ENCODE results near the gene ATP4B.

DNA sequence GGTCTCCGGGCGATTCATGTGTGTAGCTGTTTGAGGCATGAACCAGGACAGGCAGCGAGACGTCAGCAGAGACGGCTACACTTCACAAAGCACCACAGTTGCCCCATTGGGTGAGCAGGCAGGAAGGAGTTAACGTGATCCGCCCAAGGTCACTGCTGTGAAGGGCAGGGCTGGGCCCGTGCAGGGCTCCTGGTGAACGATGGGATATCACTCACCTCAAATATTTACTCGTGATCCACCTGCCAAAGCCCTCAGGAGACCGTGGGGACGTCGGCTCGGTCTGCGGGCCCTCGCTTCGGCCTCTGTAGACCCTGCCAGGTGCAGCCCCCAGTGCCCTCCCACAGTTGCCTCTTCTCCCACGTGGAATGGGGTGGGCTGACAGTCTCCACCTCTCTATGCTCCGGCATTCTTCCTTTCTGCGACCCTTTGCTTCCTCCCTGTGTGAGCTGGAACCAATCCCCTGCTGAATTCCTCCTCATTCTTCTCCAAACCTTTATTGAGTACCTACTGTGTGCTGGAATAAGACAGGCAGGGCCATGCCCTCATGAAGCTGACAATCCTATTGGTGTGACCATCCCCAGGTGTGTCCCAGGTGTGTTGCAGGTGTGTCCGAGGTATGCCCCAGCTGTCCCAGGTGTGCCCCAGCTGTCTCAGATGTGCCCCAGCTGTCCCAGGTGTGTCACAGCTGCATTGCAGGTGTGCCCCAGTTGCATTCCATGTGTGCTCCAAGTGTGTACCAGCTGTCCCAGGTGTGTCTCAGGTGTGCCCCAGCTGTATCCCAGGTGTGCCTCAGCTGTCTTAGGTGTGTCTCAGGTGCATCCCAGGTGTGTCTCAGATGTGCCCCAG lies 7.0 kb upstream of the ATP4B start:
- TF ChIP-seq, protein P1, sequence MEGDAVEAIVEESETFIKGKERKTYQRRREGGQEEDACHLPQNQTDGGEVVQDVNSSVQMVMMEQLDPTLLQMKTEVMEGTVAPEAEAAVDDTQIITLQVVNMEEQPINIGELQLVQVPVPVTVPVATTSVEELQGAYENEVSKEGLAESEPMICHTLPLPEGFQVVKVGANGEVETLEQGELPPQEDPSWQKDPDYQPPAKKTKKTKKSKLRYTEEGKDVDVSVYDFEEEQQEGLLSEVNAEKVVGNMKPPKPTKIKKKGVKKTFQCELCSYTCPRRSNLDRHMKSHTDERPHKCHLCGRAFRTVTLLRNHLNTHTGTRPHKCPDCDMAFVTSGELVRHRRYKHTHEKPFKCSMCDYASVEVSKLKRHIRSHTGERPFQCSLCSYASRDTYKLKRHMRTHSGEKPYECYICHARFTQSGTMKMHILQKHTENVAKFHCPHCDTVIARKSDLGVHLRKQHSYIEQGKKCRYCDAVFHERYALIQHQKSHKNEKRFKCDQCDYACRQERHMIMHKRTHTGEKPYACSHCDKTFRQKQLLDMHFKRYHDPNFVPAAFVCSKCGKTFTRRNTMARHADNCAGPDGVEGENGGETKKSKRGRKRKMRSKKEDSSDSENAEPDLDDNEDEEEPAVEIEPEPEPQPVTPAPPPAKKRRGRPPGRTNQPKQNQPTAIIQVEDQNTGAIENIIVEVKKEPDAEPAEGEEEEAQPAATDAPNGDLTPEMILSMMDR (IDR thresholded peaks at IDR 0.05), result no peak
- no peak for TF ChIP-seq POLR2A (IDR thresholded peaks at IDR 0.05)
